Right lobe of liver (tissue), 6 donors: ENCODE results near the gene SGCD. TPM values are rescaled to one million over a fixed set of nuclear protein-coding genes. Genes with fewer than 3 reads are reported as not detected.

Source experiments
- ATAC-seq, 4 donors: fragments of 200-7000 bp; cut with Tn5 transposase; one replicate each; pipeline ENCODE4 v1.9.1; 2020; ENCODE audit warnings: mild to moderate bottlenecking in 4 of 4, moderate library complexity in 4 of 4
- DNase-seq, 3 donors: peaks; one replicate each; pipeline ENCODE4 v3.0.0-alpha.2; 2020
- H3K27ac ChIP-seq, 3 donors: fragments of 200-600 bp; one replicate each; pipeline ENCODE4 v1.8.0; 2022
- H3K27me3 ChIP-seq, 2 donors: fragments of 200-600 bp; one replicate each; pipeline ENCODE4 v1.8.0; 2022
- H3K36me3 ChIP-seq, 4 donors: fragments of 200-600 bp; sonication (generic) in 1 of 4; one replicate each; pipeline versions ENCODE4 v1.5.1 to v1.8.0; 2017 to 2022; ENCODE audit warnings: control low read depth in 1 of 4
- H3K4me1 ChIP-seq, 4 donors: fragments of 200-600 bp; sonication (generic) in 1 of 4; one replicate each; pipeline versions ENCODE4 v1.5.1 to v1.8.0; 2017 to 2022; ENCODE audit warnings: control low read depth in 1 of 4
- H3K4me3 ChIP-seq, 3 donors: fragments of 200-600 bp; one replicate each; pipeline ENCODE4 v1.8.0; 2022
- H3K9me3 ChIP-seq, 4 donors: fragments of 200-600 bp; sonication (generic) in 1 of 4; one replicate each; pipeline versions ENCODE4 v1.5.1 to v1.8.0; 2017 to 2022; ENCODE audit warnings: control low read depth in 1 of 4
- POLR2A ChIP-seq: fragments of 450-650 bp; IDR thresholded peaks from one replicate; pipeline ENCODE4 v1.6.1; 2017; ENCODE audit warnings: antibody characterized with exemption, mild to moderate bottlenecking
- WGBS: methylation state at CpG from one replicate; pipeline ENCODE4 v1.1.6; 2018; ENCODE audit warnings: low coverage, low lambda C conversion rate; ENCODE audit not compliant: insufficient coverage; ENCODE audit errors: missing lambda C conversion rate; 5-methylcytosine and 5-hydroxymethylcytosine counted together
- intact Hi-C, 2 donors: fragments of 100-400 bp; cut with DNase I; formaldehyde crosslinking; loops; one replicate each; pipeline versions ENCODE4 v1.11.2 to v1.14.1; 2022
- total RNA-seq, 6 experiments: library from RNA; depleted of rRNA in 2 of 6; stranded (reverse); fragments of >200 nt in 2 of 6; fragmentation: NEBNext Ultra II Directional in 3 of 6; extraction: Animal tissue kit (Norgen Biotek cat#: 25700) in 3 of 6; gene quantifications; one replicate each; pipeline versions ENCODE4 v1.1.0 to v1.2.4, GENCODE V29; 2016 to 2023
- TF ChIP-seq, protein P1 (sequence below), 4 donors: fragments of 200-600 bp in 3 of 4; fragments of 450-650 bp in 1 of 4; IDR thresholded peaks; one replicate each; pipeline versions ENCODE4 v1.5.1 to v1.8.0; 2016 to 2022; ENCODE audit warnings: antibody characterized with exemption in 4 of 4, mild to moderate bottlenecking in 2 of 4
- donor health status: DM: no; HTN: yes; CAD: no.
- donor health status: DM: no; HTN: no; CAD: no.
- donor health status: DM: no; HTN: no; CAD: no.
- donor health status: DM: no; HTN: yes; CAD: no.
- donor health status: DM: no; HTN: yes; CAD: no.

Gene SGCD
- total RNA-seq, 6 experiments from 2014 or later = 0.31 to 3.1 (median 0.95) TPM

DNA sequence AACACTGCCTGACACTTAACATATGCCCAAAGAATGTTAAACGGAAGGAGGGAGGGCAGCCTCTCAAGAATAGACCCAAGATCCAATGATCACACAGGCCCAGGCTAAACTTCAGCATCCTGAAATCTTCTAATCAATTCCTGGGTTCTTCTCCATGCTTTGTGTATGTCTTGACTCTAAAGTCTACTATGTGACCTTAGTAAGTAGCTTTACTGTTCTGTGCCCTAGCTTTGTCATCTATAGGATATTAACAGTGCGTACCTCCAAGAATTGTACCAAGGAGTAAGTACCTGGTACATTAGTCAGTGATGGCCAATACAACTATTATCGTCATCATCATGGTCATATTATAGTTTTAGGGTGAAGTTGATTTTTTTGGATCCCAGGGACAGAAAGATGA lies 96.6 kb downstream of the SGCD start:
- no peaks in the 10 kb centered on the region for H3K36me3 ChIP-seq
- TF ChIP-seq, protein P1, sequence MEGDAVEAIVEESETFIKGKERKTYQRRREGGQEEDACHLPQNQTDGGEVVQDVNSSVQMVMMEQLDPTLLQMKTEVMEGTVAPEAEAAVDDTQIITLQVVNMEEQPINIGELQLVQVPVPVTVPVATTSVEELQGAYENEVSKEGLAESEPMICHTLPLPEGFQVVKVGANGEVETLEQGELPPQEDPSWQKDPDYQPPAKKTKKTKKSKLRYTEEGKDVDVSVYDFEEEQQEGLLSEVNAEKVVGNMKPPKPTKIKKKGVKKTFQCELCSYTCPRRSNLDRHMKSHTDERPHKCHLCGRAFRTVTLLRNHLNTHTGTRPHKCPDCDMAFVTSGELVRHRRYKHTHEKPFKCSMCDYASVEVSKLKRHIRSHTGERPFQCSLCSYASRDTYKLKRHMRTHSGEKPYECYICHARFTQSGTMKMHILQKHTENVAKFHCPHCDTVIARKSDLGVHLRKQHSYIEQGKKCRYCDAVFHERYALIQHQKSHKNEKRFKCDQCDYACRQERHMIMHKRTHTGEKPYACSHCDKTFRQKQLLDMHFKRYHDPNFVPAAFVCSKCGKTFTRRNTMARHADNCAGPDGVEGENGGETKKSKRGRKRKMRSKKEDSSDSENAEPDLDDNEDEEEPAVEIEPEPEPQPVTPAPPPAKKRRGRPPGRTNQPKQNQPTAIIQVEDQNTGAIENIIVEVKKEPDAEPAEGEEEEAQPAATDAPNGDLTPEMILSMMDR (IDR thresholded peaks at IDR 0.05) = no peak
- TF ChIP-seq POLR2A = no peak
- H3K27me3 ChIP-seq = no peaks in the 10 kb centered on the region
- intact Hi-C loops = no loop called here
- H3K4me3 ChIP-seq = no peak overlapping the region
- ATAC-seq (no peak), DNase-seq (no peak)
- WGBS = 63% methylated on average over 3 of the region's 3 CpGs
- H3K27ac ChIP-seq = no peak overlapping the region
- H3K4me1 ChIP-seq = no peaks in the 10 kb centered on the region
- H3K9me3 ChIP-seq = no peaks in the 10 kb centered on the region

DNA sequence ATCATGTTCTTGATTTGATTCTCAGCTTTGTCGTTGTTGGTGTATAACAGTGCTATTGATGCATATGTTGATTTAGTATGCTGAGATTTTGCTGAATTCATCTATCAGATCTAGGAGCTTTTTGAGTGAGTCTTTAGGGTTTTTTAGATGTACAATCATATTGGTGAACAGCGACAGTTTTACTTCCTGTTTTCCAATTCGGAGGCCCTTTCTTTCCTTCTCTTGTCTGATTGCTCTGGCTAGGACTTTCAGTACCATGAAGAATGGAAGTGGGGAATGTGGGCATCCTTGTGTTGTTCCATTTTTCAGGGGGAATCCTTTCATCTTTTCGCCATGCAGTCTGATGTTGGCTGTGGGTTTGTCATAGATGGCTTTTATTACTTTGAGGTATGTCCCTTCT lies 100.4 kb downstream of the SGCD start:
- Histone ChIP-seq H3K36me3 (no peaks in the 10 kb centered on the region), H3K27me3 (no peaks in the 10 kb centered on the region), H3K9me3 (no peaks in the 10 kb centered on the region), H3K4me3 (no peak overlapping the region), H3K27ac (no peak overlapping the region), H3K4me1 (no peaks in the 10 kb centered on the region)
- no peak for ATAC-seq
- no peak for TF ChIP-seq POLR2A
- TF ChIP-seq, protein P1 (IDR thresholded peaks at IDR 0.05) = no peak
- no peak for DNase-seq
- intact Hi-C loops = no loop called here
- 85% methylated on average over 4 of the region's 4 CpGs for WGBS

DNA sequence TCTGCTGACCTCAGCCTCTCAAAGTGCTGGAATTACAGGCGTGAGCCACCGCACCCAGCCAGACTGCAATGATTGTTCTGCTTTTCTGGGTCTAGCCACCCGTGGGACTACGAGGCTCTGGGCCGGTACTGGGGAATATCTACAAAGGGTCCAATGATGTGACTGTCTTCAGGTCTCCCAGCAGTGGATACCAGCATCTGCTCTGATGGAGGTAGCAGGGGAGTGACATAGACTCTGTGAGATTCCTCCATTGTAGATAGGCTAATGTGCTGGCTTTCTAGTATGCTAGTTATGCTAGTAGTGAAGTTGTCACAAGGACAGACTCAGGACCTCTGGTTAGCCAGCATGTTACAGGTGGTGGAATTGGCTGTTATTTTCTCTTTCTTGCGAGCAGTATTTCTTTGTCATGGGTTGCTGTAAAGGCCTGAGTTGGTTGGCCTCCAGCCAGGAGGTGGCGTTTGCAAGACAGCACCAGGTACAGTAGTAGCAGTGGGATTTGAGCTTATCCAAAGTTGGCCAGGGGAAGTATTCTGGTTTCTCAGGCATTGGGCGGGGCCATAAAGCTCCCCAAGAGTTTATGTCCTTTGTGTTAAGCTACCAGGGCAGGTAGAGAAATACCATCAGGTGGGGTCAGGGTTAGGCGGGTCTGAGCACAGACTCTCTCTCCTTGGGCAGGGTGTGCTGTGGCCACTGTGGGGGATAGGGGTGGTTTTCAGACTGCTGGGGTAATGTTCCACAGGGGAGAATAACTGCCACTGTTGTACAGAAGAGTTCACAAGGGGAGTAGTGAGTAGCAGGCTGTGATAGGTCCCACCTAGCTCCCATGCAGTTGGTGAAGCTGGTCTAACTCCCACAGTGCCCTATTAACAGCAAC lies 105.2 kb downstream of the SGCD start:
- Histone ChIP-seq H3K27ac (no peak overlapping the region), H3K9me3 (no peaks in the 10 kb centered on the region), H3K27me3 (no peaks in the 10 kb centered on the region), H3K36me3 (no peaks in the 10 kb centered on the region), H3K4me1 (no peaks in the 10 kb centered on the region), H3K4me3 (no peak overlapping the region)
- 71% methylated on average over 2 of the region's 9 CpGs for WGBS
- no peak for ATAC-seq
- TF ChIP-seq, protein P1 (IDR thresholded peaks at IDR 0.05) = no peak
- no peak for TF ChIP-seq POLR2A
- no peak for DNase-seq
- intact Hi-C loops = no loop called here

DNA sequence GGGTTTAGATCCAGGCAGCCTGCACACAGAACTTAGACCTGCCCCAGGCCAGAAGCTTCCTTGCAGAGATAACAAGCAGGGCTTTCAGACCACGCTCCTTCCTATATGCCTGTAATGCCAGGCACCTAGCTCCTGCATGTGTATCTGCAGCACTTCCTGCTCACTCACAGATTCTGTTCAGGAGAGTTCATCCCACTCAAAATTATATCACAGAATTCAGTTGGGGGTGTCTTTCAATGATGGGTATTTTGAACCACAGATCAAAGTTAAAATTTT lies 105.8 kb downstream of the SGCD start:
- ATAC-seq (no peak), DNase-seq (no peak)
- H3K4me1 ChIP-seq = no peaks in the 10 kb centered on the region
- H3K27me3 ChIP-seq = no peaks in the 10 kb centered on the region
- no peak overlapping the region for H3K4me3 ChIP-seq
- H3K27ac ChIP-seq = no peak overlapping the region
- no peaks in the 10 kb centered on the region for H3K36me3 ChIP-seq
- TF ChIP-seq, protein P1 (IDR thresholded peaks at IDR 0.05) = no peak
- TF ChIP-seq POLR2A = no peak
- H3K9me3 ChIP-seq = no peaks in the 10 kb centered on the region
- intact Hi-C loops = no loop called here
- WGBS = 67% methylated on average over 1 of the region's 1 CpG
